GM23338 (cell line): Measurements from ENCODE around the gene SPIRE2.

ENCODE experiments used
- CREB1 ChIP-seq: fragments of 250-450 bp; sonication (Bioruptor Pico); IDR thresholded peaks from 2 replicates; pipeline ENCODE4 v1.5.0; 2020; ENCODE audit warnings: low read depth, mild to moderate bottlenecking, moderate library complexity
- CTCF ChIP-seq, 2 experiments: fragments of 200-600 bp in 1 of 2; sonication (generic) in 1 of 2; conservative IDR thresholded peaks; 2 replicates each; pipeline versions ENCODE4 v1.5.1 to v1.6.1; 2016 to 2017; ENCODE audit warnings: antibody characterized with exemption in 2 of 2, low read depth in 2 of 2, mild to moderate bottlenecking in 2 of 2, moderate library complexity in 1 of 2
- ETS1 ChIP-seq: IDR thresholded peaks from 2 replicates; pipeline ENCODE4 v1.6.1; 2016; ENCODE audit warnings: antibody characterized with exemption
- EZH2 ChIP-seq: fragments of 200-600 bp; sonication (generic); IDR thresholded peaks from one replicate; pipeline ENCODE4 v1.8.0; 2017; ENCODE audit warnings: antibody characterized with exemption, mild to moderate bottlenecking, low read depth; ENCODE audit not compliant: unreplicated experiment
- EZH2phosphoT487 ChIP-seq: fragments of 200-600 bp; sonication (generic); IDR thresholded peaks from one replicate; pipeline ENCODE4 v1.8.1; 2018; ENCODE audit warnings: antibody characterized with exemption; ENCODE audit not compliant: unreplicated experiment
- JUNB ChIP-seq: IDR thresholded peaks from one replicate; pipeline ENCODE4 v1.6.1; 2016; ENCODE audit warnings: antibody characterized with exemption; ENCODE audit not compliant: unreplicated experiment
- POLR2AphosphoS5 ChIP-seq: IDR thresholded peaks from 2 replicates; pipeline ENCODE4 v1.6.1; 2016; ENCODE audit warnings: antibody characterized with exemption, low read depth
- REST ChIP-seq: IDR thresholded peaks from one replicate; pipeline ENCODE4 v1.6.1; 2018; ENCODE audit warnings: antibody characterized with exemption; ENCODE audit not compliant: unreplicated experiment
- STAT1 ChIP-seq: IDR thresholded peaks from one replicate; pipeline ENCODE4 v1.6.1; 2016; ENCODE audit warnings: antibody characterized with exemption; ENCODE audit not compliant: unreplicated experiment

GRCh38 chr16:89822188-89823086 is 5.8 kb upstream of the SPIRE2 start:
- TF ChIP-seq POLR2AphosphoS5 (no peak), CTCF (conservative IDR thresholded peaks at IDR 0.05; ENCODE audit: low read depth in 2 of 2) (no peak), STAT1 (no peak), EZH2 (no peak), CREB1 (CRISPR knock-in tag) (no peak), REST (no peak), JUNB (no peak), EZH2phosphoT487 (no peak), ETS1 (no peak)
